Coronary artery (tissue), 2 donors: ENCODE results near the gene MINK1.
"Not testable (repeated sequence)": the region's sequence is repeated elsewhere in the genome, so short reads cannot be mapped to it uniquely, and the experiment has no call there.

Experiments
- DNase-seq: peaks from one replicate; pipeline ENCODE4 v3.0.0-alpha.2; 2017; ENCODE audit warnings: low spot score
- H3K27ac ChIP-seq, 2 donors: fragments of 200-600 bp; sonication (generic); one replicate each; pipeline ENCODE4 v1.5.1; 2016 to 2019
- H3K4me3 ChIP-seq: fragments of 200-600 bp; sonication (generic); 2 replicates; pipeline ENCODE4 v1.5.1; 2016; ENCODE audit warnings: mild to moderate bottlenecking, moderate library complexity
- TF ChIP-seq, protein P1 (sequence below): fragments of 200-600 bp; sonication (generic); IDR thresholded peaks from one replicate; pipeline ENCODE4 v1.5.1; 2019; ENCODE audit warnings: antibody characterized with exemption

Gene MINK1

DNA sequence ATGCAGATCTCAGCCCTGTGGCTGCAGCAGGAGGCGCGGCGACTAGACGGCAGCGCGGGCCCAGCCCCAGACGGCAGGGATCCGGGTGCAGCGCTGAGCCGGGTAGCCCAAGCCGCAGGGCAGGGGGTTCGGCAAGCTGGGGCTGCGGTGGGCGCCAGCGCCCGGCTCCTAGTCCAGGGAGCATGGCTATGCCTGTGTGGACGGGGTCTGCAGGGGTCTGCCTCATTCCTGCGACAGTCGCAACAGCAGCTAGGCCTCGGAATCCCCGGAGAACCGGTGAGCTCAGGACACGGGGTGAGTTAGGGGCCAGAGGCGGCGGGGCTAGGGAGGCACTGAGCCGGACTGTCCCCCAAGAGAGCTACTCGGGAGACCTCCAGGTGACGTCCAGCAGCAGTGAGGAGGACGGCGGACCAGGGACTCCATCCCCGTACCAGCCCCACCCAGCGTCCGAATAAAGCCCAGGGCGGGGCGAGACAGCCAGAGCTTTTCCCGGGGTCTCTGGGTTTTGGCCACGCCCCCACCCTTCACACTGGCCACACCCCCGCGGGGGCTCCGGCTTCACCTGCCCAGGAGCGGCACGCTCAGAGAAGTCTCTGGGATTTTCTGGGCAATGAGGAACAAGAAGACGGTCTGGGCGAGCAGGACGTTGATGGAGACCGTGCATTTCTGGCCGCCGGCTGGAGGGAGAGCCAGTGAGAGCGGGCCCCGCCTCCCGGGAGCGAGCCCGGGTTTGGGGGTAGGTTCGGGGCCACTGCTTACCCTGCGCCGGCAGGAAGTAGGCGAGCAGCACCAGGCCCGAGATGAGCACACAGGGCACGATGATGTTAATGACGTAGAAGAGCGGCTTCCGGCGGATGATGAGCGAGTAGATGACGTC lies 67.3 kb downstream of the MINK1 start:
- TF ChIP-seq, protein P1, sequence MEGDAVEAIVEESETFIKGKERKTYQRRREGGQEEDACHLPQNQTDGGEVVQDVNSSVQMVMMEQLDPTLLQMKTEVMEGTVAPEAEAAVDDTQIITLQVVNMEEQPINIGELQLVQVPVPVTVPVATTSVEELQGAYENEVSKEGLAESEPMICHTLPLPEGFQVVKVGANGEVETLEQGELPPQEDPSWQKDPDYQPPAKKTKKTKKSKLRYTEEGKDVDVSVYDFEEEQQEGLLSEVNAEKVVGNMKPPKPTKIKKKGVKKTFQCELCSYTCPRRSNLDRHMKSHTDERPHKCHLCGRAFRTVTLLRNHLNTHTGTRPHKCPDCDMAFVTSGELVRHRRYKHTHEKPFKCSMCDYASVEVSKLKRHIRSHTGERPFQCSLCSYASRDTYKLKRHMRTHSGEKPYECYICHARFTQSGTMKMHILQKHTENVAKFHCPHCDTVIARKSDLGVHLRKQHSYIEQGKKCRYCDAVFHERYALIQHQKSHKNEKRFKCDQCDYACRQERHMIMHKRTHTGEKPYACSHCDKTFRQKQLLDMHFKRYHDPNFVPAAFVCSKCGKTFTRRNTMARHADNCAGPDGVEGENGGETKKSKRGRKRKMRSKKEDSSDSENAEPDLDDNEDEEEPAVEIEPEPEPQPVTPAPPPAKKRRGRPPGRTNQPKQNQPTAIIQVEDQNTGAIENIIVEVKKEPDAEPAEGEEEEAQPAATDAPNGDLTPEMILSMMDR = no peak
- peak overlapping the region; percentile 69 for H3K4me3 ChIP-seq
- no peak overlapping the region for H3K27ac ChIP-seq
- DNase-seq = peak; percentile 77

- Histone ChIP-seq H3K4me3 (peak overlapping the region; percentile 69), H3K27ac (no peak overlapping the region)
- TF ChIP-seq, protein P1 = no peak
- DNase-seq = peak; percentile 69
Measured at GRCh38 chr17:4901108-4901647, 68.0 kb downstream of the MINK1 start.

DNA sequence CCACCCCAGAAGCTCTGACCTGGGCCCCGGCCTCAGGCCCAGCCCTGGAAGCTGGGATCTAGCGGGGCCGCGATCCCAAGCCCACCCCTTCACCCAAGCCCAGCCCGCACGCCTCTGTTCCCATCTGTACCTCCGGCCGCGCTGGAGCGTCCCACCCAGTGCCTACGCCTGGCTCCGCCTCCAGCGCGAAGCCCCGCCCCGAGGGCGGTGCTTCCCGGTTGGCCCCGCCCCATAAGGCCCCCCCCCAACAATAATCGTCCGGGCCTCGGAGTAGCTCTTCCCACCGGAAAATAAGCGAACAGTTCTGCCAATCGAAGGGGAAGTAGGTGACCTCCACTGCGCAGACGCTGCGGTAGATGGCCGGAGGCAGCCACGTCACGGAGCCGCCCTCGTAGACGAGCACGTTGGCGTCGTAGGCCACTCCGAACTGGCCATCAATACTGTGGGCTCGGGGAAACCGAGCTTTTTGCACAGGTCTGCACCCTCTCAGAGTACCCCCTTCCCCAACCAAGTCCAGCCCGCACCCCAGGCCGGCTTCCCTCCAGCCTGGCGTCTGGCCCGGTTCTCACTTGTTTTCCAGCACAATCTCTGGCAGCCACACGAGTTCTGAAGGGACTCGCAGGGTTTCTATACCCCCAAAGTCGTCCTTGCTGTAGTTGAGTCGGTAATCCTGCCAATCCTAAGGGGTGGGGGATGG lies 68.7 kb downstream of the MINK1 start:
- H3K4me3 ChIP-seq = no peak overlapping the region
- H3K27ac ChIP-seq = peak overlapping the region in 1 of 2 donors; percentile 42
- TF ChIP-seq, protein P1 = no peak
- no peak for DNase-seq

- no peak for DNase-seq
- H3K27ac ChIP-seq = no peak overlapping the region
- TF ChIP-seq, protein P1 = no peak
- no peak overlapping the region for H3K4me3 ChIP-seq
Measured at GRCh38 chr17:4902540-4902939, 69.4 kb downstream of the MINK1 start.

- no peak for DNase-seq
- TF ChIP-seq, protein P1 = peak; percentile 83
- peak within 1 kb of the TSS in 1 of 2 donors; percentile 42 for H3K27ac ChIP-seq
- H3K4me3 ChIP-seq = no peak within 1 kb of the TSS
Measured at GRCh38 chr17:4903051-4903818, 70.1 kb downstream of the MINK1 start, which contains the start of gene CHRNE. TSS of gene CHRNE (minus strand) at chr17:4903098. CDS start at chr17:4903063, 35 bp downstream.

DNA sequence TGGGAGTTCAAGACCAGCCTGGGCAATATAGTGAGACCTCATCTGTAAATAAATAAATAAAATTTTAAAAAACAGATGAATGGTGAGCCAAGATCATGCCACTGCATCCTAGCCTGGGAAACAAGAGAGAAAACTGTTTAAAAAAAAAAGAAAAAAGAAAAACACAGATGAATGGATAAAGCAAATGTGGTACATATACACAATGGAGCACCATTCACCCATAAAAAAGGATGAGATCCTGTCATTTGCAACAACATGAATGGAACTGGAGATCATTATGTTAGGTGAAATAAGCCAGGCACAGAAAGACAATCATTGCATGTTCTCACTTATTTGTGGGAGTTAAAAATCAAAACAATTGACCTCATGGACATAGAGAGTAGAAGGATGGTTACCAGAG lies 73.5 kb downstream of the MINK1 start:
- H3K27ac ChIP-seq, DNase-seq, H3K4me3 ChIP-seq: not testable (repeated sequence)

DNA sequence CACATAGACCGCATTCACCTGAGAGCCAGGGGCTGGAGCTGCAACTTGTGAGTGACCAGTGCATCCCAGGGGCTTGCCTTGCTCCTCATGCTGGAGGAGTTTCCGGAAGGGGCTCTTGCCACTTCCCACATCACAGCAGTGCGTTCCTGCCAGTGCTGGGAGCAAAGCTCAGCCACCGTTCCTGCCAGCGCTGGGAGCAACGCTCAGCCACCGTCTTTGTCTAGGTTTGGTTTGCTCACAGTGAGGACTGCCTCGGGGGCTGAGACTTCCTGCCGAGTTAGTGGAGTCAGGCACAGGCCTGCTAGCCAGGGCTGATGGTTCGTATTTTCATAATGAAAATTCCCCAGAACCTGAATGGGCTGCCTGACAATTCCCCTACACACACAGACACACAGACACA lies 75.2 kb downstream of the MINK1 start:
- Histone ChIP-seq H3K27ac (peak overlapping the region in 1 of 2 donors; percentile 58), H3K4me3 (no peak overlapping the region)
- DNase-seq = no peak
- TF ChIP-seq, protein P1 = no peak
